ENCODE results near the gene ABCC10. TPM values are rescaled to one million over a fixed set of nuclear protein-coding genes. Genes with fewer than 3 reads are reported as not detected.
"Not testable (repeated sequence)": the region's sequence is repeated elsewhere in the genome, so short reads cannot be mapped to it uniquely, and the experiment has no call there.

Gene ABCC10
- total RNA-seq, 1 donor, result 26.4 TPM

- H3K9me3 ChIP-seq (ENCODE audit: low read depth, low read length), result no peaks in the 10 kb centered on the region
- no peak for TF ChIP-seq CTCF (IDR thresholded peaks at IDR 0.05; ENCODE audit: extremely low read depth, low read depth, low read length)
- H3K79me2 ChIP-seq (ENCODE audit: insufficient read depth, low read length), result no peaks in the 10 kb centered on the region
- DNase-seq (ENCODE audit: insufficient read length, low spot score, missing footprints), result no peak
- H3K4me1 ChIP-seq (ENCODE audit: insufficient read depth, low read length), result no peaks in the 10 kb centered on the region
- H3K4me3 ChIP-seq (ENCODE audit: insufficient read depth, low read length), result no peak overlapping the region
- H4K20me1 ChIP-seq (ENCODE audit: insufficient read depth, low read length), result no peaks in the 10 kb centered on the region
- H3K27ac ChIP-seq (ENCODE audit: low read depth, low read length), result no peak overlapping the region
- H2AFZ ChIP-seq (ENCODE audit: low read length), result no peak overlapping the region
- H3K27me3 ChIP-seq (ENCODE audit: insufficient read depth, low read length), result peaks cover 3% of the 10 kb centered on the region
- no peaks in the 10 kb centered on the region for H3K36me3 ChIP-seq (ENCODE audit: insufficient read depth, low read length)
- H3K4me2 ChIP-seq (ENCODE audit: insufficient read depth, low read length), result no peak overlapping the region
Measured at GRCh38 chr6:43412541-43412940, 14.8 kb upstream of the ABCC10 start.

- no peaks in the 10 kb centered on the region for H3K36me3 ChIP-seq (ENCODE audit: insufficient read depth, low read length)
- no peak overlapping the region for H2AFZ ChIP-seq (ENCODE audit: low read length)
- DNase-seq (ENCODE audit: insufficient read length, low spot score, missing footprints), result no peak
- H3K27me3 ChIP-seq (ENCODE audit: insufficient read depth, low read length), result peaks cover 5% of the 10 kb centered on the region
- H3K4me2 ChIP-seq (ENCODE audit: insufficient read depth, low read length), result no peak overlapping the region
- H3K27ac ChIP-seq (ENCODE audit: low read depth, low read length), result no peak overlapping the region
- H3K9me3 ChIP-seq (ENCODE audit: low read depth, low read length), result no peaks in the 10 kb centered on the region
- no peaks in the 10 kb centered on the region for H3K4me1 ChIP-seq (ENCODE audit: insufficient read depth, low read length)
- no peak for TF ChIP-seq CTCF (IDR thresholded peaks at IDR 0.05; ENCODE audit: extremely low read depth, low read depth, low read length)
- H4K20me1 ChIP-seq (ENCODE audit: insufficient read depth, low read length), result no peaks in the 10 kb centered on the region
- no peak overlapping the region for H3K4me3 ChIP-seq (ENCODE audit: insufficient read depth, low read length)
- no peaks in the 10 kb centered on the region for H3K79me2 ChIP-seq (ENCODE audit: insufficient read depth, low read length)
Measured at GRCh38 chr6:43413002-43413401, 14.3 kb upstream of the ABCC10 start.

GRCh38 chr6:43415275-43415674 is 12.1 kb upstream of the ABCC10 start:
- not testable (repeated sequence) for H3K4me2 ChIP-seq (ENCODE audit: insufficient read depth, low read length); H2AFZ ChIP-seq (ENCODE audit: low read length); H3K4me1 ChIP-seq (ENCODE audit: insufficient read depth, low read length); H4K20me1 ChIP-seq (ENCODE audit: insufficient read depth, low read length); H3K27me3 ChIP-seq (ENCODE audit: insufficient read depth, low read length); H3K4me3 ChIP-seq (ENCODE audit: insufficient read depth, low read length); H3K79me2 ChIP-seq (ENCODE audit: insufficient read depth, low read length); H3K36me3 ChIP-seq (ENCODE audit: insufficient read depth, low read length); DNase-seq (ENCODE audit: insufficient read length, low spot score, missing footprints); H3K9me3 ChIP-seq (ENCODE audit: low read depth, low read length); H3K27ac ChIP-seq (ENCODE audit: low read depth, low read length)

- no peaks in the 10 kb centered on the region for H4K20me1 ChIP-seq (ENCODE audit: insufficient read depth, low read length)
- no peaks in the 10 kb centered on the region for H3K9me3 ChIP-seq (ENCODE audit: low read depth, low read length)
- H3K4me3 ChIP-seq (ENCODE audit: insufficient read depth, low read length), result no peak overlapping the region
- no peak for TF ChIP-seq CTCF (IDR thresholded peaks at IDR 0.05; ENCODE audit: extremely low read depth, low read depth, low read length)
- no peaks in the 10 kb centered on the region for H3K4me1 ChIP-seq (ENCODE audit: insufficient read depth, low read length)
- H3K36me3 ChIP-seq (ENCODE audit: insufficient read depth, low read length), result no peaks in the 10 kb centered on the region
- no peak overlapping the region for H3K27ac ChIP-seq (ENCODE audit: low read depth, low read length)
- DNase-seq (ENCODE audit: insufficient read length, low spot score, missing footprints), result no peak
- peaks cover 9% of the 10 kb centered on the region for H3K27me3 ChIP-seq (ENCODE audit: insufficient read depth, low read length)
- H3K79me2 ChIP-seq (ENCODE audit: insufficient read depth, low read length), result no peaks in the 10 kb centered on the region
- H2AFZ ChIP-seq (ENCODE audit: low read length), result no peak overlapping the region
- no peak overlapping the region for H3K4me2 ChIP-seq (ENCODE audit: insufficient read depth, low read length)
Measured at GRCh38 chr6:43416935-43417334, 10.4 kb upstream of the ABCC10 start.
